Stimulated activated CD4-positive, alpha-beta T cell treated with anti-CD3 and anti-CD28 coated beads, Interleukin-1b, Interleukin-23, amount 100 ng/mL, for 48 hours (primary cell): ENCODE measurements around the gene PRLH.

Source experiments
- DNase-seq: peaks from one replicate; pipeline ENCODE4 v3.0.0-alpha.2; 2020

The PRLH gene

DNA sequence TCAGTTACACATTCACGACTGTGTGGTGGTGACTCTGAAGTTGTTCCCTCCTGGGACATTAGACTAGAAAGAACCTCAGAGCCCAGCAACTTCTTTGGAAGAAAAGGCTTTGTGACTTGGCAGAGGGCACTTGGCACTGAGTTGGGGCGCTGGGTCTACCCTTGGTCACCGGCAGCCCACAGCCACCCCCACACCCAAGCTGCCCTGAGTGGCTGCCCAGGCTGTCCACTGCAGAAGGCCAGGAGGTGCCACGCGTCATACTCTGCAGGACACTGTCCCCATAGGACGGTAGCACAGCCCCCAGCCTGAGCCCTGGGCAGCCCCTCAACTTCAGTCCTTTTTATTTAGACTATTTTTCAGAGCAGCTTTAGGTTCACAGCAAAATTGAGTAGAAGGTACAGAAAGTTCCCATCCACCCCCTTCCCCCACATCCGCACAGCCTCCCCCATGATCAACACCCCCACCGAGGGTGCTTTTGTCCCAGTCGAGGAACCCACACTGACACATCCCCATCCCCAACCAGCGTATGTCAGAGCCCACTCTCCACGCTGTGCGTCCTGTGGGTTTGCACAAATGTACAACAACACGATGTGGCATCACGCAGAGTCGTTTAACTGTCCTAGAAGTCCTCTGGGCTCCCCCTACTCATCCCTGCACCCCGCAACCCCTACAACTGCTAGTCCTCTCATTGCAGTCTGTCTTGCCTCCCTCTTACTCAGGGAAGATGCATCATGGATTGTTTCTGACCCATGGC, 1.1 kb downstream of the PRLH start:
- no peak for DNase-seq

DNA sequence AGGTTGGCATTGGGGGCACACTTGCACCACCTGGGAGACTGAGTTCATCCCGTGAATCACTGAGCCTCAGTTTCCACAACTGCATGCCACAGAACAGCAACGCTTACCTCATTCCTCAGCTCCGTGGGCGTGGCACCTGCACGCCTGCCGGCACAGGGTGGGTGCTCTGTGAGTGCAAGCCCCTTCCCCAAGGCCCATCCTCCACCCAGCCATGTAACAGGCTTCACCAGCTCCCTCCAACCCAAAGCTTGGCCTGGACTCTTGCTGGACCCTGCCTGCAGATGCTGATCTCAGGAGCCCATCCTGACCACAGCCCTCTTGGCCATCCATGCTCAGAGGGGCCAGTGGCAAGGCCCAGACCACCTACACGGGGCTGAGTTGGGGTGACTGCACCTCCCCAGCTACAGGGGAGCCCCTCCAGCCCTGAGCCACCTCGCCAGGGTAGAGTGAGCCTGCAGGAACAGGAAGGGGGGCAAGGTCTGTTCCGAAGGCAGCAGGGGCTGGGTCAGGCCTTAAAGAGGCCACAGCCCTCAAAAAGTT, 1.8 kb downstream of the PRLH start:
- no peak for DNase-seq

DNA sequence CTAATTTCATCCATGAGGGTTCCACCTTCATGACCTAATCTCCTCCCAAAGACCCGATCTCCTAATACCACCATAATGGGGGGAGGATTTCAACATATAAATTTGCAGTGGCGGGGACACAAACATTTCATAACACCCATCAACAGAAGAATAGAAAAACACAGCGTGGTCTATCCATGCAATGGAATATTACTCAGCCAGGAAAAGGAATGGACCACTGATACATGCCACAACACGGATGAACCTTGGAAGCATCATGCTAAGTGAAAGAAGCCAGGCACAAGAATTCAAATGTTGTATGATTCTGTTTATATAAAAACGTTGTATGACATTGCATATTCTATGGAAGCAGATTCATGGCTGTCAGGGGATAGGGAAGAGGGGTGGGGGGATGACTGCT, 2.7 kb downstream of the PRLH start:
- DNase-seq = no peak

GRCh38 chr2:237569896-237570295, 3.5 kb downstream of the PRLH start:
- no peak for DNase-seq

DNA sequence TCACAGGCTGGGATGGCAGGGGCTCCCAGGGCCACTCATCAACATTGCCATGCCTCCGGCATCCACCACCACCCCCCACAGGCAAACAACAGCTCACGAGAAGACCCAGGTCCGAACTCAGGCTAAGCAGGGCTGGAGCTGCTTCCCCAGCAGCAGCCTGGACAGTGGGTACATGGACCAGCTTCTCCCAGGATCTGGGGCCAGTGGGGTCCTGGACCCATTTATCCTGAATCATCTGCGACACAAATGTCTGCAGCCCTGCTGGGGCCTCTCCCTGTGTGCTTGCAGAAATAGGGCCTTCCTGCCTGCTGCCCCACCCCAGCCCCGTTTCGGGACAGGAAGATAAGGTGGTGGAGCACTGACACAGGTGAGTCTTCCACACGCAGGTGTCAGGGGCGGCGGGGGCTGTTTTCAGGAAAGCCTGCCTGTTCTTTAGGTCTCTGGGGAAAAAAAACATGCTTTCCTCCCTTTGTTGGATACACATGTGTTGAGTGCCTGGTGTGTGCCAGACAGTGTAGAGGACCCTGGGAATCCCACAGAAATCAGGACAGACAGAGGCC, 4.5 kb downstream of the PRLH start:
- DNase-seq = no peak

DNA sequence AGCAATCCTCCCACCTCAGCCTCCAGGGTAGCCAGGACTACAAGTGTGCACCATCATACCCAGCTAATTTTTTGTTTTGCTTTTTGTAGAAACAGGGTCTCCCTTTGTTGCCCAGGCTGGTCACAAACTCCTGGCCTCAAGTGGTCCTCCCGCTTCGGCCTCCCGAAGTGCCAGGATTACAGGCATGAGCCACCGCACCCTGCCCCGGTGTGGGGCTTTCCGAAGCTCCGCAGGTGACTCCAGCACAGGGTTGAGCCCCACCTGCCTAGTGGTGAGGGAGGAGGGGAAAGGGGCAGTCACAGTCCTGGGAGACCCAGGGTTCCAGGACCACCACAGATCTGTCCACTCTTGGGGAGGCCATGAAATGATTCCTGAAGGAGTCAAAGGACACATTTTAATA, 5.2 kb downstream of the PRLH start:
- DNase-seq = no peak

DNA sequence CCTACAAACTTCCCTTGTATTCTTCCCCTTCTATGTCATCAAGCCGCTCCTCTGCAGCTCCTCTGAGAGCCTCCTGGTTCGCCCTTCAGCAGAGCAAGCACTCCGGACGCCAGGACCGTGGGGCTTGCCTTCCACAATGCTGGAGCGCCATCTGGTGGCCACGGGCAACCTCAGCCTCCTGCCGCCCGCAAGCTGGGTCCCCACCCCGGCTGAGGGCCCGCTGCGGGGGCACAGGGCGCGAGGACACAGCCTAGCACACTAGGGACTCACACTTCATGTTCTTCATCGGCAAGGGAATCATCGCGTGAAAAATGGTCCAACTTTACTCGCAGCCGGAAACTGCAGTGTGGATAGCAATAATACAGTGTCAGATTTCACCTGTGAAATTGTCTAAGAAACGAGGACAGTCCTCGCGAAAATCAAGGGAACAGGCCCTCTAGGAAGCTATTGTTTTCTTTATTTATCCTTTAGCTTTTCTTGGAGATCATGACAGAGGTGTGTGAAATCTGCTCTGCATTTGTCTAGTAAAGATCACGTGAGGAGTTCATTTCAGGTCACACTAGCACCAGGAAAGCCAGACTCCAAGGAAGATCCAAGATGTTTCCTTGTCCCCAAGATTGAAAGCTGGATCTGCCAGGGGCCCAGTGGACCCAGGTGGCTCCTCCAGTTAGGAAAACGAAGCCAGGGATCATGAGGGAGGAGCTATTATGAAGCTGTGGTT, 5.8 kb downstream of the PRLH start:
- DNase-seq = peak; percentile 89

GRCh38 chr2:237572742-237573101, 6.3 kb downstream of the PRLH start:
- DNase-seq = no peak

- no peak for DNase-seq
Measured at GRCh38 chr2:237573721-237574415, 7.5 kb downstream of the PRLH start.

- DNase-seq = no peak
Measured at GRCh38 chr2:237574467-237574866, 8.1 kb downstream of the PRLH start.

DNA sequence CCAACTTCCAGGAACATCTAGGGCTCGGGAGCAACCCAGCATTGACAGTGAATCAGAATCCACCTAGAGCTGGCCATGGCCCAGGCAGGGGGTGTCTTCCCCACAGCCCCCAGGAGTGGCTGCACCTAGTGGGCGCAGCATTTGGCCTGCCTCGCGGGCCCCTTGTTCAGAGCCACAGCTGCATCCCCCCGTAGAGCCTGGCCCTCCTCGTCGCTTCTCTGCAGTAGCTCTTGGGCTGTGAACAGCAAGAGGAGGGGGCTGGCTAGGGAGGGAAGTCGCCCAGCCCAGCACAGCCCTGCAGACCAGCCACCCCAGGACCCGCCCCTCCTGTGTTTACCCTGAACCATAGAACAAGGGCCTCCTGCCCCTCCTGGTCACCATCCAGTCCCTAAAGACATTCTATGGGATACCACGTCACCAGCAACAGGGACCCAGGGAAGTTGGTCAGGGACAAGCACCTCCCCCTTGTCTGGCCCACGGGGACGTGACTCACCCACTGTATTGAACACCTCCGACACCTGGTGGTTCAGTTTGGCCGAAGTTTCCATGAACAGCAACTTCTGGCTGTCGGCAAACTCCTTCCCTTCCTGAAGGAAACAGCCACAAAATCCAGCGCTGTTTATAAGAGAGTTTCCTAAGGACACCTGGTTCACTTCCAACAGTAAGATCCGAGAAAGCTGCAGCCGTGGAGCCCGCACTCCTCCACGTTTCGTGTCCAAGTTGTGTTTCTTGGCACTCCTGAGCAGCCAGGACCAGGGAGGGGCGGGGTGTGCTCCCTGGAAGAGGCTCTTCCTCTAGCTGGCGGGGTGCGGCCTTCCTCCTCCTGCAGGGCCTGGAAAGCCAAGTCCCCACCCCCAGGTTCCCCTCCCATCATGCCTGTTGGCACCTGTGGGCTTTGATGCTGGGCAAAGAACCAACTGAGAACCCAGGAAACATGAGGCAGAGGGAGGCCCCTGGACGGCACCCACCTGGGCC, 8.8 kb downstream of the PRLH start:
- DNase-seq = no peak

DNA sequence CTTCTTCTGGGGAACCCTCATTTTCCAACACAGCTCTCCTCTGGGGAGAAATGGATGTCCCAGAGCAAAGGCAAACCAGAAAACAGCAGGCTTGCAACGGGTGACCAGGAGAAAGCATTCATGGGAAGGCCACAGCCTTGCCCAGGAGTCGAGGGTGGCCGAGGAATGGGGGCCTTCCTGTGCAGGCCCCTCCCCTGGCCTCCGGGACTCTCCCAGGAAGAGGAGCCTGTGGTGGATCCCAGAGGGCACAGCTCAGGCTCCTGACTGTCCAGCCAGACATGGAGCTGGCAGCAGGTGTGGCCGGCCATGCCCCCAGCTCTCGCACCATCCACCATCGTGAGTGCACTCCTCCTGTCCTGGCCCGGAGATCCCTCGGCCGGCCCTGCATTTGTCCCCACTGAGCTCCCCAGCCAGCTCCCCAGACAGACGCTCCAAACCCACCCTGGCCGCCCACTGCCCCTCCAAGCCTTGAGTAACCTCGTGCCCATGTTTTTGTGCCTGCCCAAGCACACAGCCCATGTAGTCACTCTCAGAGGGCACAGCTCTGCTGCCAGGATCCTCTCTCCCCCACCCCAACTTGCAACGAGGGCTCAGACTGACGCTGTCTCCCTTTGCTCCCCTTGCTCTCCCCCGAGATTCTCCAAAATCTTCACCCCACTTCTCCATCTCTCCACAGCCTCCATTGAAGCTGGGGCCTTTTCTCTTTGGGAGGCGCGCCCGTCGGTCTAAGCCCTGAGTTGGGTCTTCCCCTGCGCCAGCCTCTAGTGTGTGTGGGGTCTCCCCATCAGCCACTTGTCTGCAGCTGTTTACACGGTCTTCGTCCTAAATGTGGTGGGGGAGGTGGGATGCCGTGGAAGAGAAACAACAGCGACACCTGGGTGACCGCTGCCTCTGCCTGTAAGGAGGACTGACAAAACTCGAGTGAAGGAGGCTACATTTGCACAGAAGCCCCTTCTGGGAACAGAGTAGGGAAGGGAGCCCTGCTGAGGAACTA, 9.8 kb downstream of the PRLH start:
- no peak for DNase-seq

DNA sequence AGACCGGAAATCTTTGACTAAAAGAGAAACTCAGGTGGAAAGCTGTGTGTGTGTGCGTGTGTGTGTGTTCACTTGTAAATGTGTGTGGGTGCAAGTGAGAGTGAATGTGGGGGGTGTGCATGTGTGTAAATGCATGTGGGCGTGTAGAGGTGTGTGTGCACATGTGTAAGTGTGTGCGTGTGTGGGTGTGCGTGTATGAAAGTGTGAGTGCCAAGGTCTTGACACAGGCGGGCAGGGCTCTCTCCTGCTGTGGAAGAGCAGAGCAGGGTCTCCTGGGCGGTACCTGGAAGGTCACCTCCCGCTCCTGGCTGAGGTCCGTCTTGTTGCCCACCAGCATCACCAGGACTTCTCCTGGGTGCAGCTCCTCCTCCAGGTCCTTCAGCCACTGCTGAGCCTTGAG, 10.6 kb downstream of the PRLH start:
- no peak for DNase-seq

DNA sequence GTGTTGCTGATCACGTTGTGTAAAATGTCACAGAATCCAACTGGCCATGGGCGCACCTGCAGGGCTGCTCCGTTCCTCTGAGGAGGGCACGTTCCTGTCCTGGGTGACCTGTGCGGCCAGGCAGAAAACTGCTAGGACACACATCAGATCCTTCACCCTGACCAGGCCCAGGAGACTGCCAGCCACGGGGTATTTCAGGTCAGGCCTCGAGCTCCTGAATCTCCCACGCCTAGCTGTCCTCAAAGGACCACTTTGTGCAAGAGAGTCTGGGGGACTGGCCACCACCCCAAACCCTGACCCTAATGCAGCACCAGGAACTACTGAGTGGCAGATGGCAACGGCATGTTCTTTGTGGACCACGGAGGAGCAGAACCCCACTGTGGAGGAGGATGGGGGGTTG, 11.1 kb downstream of the PRLH start:
- no peak for DNase-seq

DNA sequence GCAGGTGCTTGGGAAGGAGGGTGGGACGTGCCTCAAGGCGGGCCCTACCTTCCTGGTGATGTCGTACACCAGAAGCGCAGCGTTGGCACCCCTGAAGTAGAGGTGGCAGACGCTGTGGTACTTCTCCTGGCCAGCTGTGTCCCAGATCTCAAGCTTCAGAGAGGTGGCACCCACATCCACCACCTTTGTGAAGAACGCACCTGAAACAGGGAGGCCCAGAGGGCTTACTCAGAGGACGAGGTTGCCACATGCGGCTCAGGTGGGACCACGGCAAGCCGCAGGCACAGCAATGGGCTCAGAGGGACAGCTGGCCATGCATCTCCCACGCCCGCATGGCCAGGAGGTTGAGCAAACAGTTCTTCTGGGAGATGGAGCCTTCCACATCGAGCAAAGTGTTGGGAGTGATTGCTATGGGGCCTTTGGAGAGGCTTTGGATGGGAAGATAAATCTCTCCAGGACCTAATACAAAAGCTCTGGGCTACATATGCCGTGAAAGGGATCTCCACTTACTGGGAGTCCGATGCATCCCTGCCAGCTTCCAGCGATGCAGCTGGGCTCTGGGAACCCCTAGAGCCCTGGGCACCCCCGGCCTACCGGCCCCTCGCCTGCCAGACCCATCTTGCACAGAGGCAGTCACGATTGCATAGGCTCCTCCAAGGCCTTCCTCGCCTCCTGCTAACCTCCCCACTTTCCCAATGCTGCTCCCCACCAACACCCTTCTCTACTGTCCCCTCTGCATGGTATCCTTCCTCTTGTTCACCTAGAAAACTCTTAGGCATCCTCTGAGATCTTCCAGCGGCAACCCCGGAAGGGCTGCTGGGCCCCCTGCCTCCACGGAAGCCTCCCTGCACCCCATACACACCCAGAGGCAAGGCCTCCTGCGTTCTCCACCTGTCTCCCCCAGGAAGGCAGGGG, 11.8 kb downstream of the PRLH start:
- no peak for DNase-seq

GRCh38 chr2:237581326-237581725, 15.0 kb downstream of the PRLH start:
- no peak for DNase-seq

DNA sequence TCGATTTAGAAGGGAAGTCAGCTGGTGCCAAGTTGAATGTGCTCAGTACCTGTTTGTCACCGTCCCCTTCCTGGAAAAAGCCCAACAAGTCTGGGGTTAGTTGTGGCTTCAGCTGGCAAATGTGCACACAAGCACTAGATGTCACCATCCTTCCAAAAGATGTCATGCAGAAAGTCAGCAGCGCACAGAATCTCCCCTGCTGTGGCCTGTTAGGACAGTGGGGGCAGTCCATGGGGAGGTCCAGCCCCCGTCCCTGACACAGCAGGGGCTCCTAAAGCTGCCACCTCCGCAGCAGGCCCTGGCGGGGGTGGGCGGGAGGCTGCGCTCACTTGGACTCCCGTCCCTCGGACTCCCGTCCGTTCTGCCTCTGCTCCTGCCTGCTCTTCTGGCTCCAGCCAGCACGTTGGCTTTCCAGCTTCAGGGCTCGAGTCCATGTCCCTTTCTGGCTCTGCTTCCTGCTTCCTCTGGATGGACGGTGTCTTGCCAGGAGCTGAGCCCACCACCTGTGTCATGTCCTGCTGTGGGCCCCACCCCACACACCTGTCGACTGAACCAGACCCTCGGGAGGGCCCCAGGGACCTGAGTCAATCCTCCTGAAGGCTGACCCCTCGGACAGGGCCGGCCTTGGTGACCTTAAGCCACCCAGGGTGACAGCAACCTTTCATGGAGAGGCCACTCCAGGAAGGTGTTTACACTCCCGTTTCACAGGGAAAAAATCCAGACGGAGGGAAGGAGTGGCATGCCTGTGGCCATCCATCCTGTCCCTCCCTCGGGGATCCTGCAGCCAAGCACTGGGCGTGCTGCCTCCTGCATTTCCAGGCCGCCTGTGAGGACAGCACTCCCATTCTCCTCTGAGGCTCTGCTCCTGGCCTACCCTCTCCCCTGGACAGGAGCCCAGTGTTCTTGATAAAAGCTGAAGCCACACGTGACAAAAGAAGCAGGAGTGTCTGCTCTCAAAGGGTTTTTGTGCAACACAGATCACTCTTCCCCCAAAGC, 15.7 kb downstream of the PRLH start:
- DNase-seq = peak; percentile 74
